CD4-positive, alpha-beta T cell treated with Interleukin-6 at 100 ng/mL for 8 hours (primary cell): ENCODE data around the gene C1orf116.
"Not testable (repeated sequence)": the region's sequence is repeated elsewhere in the genome, so short reads cannot be mapped to it uniquely, and the experiment has no call there.

ENCODE experiments used
- DNase-seq: peaks from one replicate; pipeline ENCODE4 v3.0.0-alpha.2; 2020; ENCODE audit warnings: mixed read lengths, low spot score

The C1orf116 gene

GRCh38 chr1:207058878-207059867, 26.6 kb upstream of the C1orf116 start:
- no peak for DNase-seq

- DNase-seq, result no peak
Measured at GRCh38 chr1:207058252-207058651, 25.7 kb upstream of the C1orf116 start.

- DNase-seq, result no peak
Measured at GRCh38 chr1:207056673-207057072, 24.1 kb upstream of the C1orf116 start.

- no peak for DNase-seq
Measured at GRCh38 chr1:207055386-207056001, 22.9 kb upstream of the C1orf116 start.

- no peak for DNase-seq
Measured at GRCh38 chr1:207054491-207054890, 21.9 kb upstream of the C1orf116 start.

- peak; percentile 92 for DNase-seq
Measured at GRCh38 chr1:207052911-207053769, 20.6 kb upstream of the C1orf116 start, which contains the start of gene PFKFB2. Gene PFKFB2, plus strand, starts transcription at chr1:207053275. Its CDS starts 1,443 bp downstream, at chr1:207054718.

GRCh38 chr1:207051191-207051943, 18.8 kb upstream of the C1orf116 start, which contains the start of gene YOD1:
Gene YOD1, minus strand, starts transcription at chr1:207051208. Its CDS starts 178 bp downstream, at chr1:207051030.
- no peak for DNase-seq

- DNase-seq, result peak; percentile 86
Measured at GRCh38 chr1:207050480-207051190, 18.1 kb upstream of the C1orf116 start.

GRCh38 chr1:207049974-207050391, 17.4 kb upstream of the C1orf116 start:
- DNase-seq, result peak; percentile 62

GRCh38 chr1:207049514-207049913, 17.0 kb upstream of the C1orf116 start:
- DNase-seq, result no peak

- DNase-seq, result no peak
Measured at GRCh38 chr1:207049054-207049453, 16.5 kb upstream of the C1orf116 start.

GRCh38 chr1:207048041-207048440, 15.5 kb upstream of the C1orf116 start:
- no peak for DNase-seq

GRCh38 chr1:207047505-207047904, 14.9 kb upstream of the C1orf116 start:
- no peak for DNase-seq

- no peak for DNase-seq
Measured at GRCh38 chr1:207045453-207045852, 12.9 kb upstream of the C1orf116 start.

GRCh38 chr1:207041397-207041796, 8.8 kb upstream of the C1orf116 start:
- DNase-seq, result not testable (repeated sequence)

- no peak for DNase-seq
Measured at GRCh38 chr1:207040181-207040533, 7.6 kb upstream of the C1orf116 start.

GRCh38 chr1:207039380-207040180, 7.0 kb upstream of the C1orf116 start:
- no peak for DNase-seq

GRCh38 chr1:207036865-207037264, 4.3 kb upstream of the C1orf116 start:
- DNase-seq, result no peak

GRCh38 chr1:207035877-207036551, 3.5 kb upstream of the C1orf116 start:
- no peak for DNase-seq
